ENCODE results near the gene AHI1. TPM values are rescaled to one million over a fixed set of nuclear protein-coding genes. Genes with fewer than 3 reads are reported as not detected.
"Not testable (repeated sequence)": the region's sequence is repeated elsewhere in the genome, so short reads cannot be mapped to it uniquely, and the experiment has no call there.

The AHI1 gene
- total and polyA plus RNA-seq, 4 donors = 5.2 to 51.7 (median 23.8) TPM

DNA sequence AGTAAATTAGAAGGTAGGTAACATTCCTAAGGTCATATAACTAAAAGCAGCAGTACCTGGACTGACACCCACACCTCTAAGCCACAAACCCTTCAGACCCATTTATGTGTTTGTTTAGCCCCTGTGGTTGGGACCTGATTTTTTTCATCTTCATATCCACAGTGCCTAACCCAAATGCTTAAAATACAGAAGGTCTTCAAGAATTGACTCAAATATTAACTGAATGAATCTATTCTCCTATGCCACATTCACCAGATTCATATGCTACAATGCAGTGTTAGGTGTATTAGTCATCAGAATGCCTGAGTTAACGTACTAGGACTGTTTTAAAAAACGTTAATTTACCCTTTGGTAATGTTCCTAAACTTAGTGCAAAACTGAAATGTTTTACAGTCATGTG lies 124.8 kb downstream of the AHI1 start:
- 89 to 96% methylated on average over 2 of the region's 2 CpGs for WGBS, 2 donors
- Histone ChIP-seq H3K27ac (ENCODE audit: low read depth in 1 of 2, low read length in 1 of 2) (no peak overlapping the region), H3K36me3 (ENCODE audit: control insufficient read depth in 4 of 4, insufficient read depth in 4 of 4, low read length in 4 of 4) (no peaks in the 10 kb centered on the region), H3K27me3 (ENCODE audit: control insufficient read depth in 3 of 3, insufficient read depth in 3 of 3, low read length in 2 of 3) (no peaks in the 10 kb centered on the region), H3K9ac (ENCODE audit: insufficient read depth in 1 of 2, low read length in 2 of 2) (no peak overlapping the region), H3K4me1 (ENCODE audit: control insufficient read depth in 5 of 5, insufficient read depth in 5 of 5, low read length in 5 of 5) (no peaks in the 10 kb centered on the region), H3K9me3 (ENCODE audit: control insufficient read depth in 4 of 4, insufficient read depth in 3 of 4, low read length in 3 of 4) (peaks cover 0 to 4% (median 2%) of the 10 kb centered on the region in 4 donors), H3K4me3 (no peak overlapping the region)
- TF ChIP-seq, protein P1, sequence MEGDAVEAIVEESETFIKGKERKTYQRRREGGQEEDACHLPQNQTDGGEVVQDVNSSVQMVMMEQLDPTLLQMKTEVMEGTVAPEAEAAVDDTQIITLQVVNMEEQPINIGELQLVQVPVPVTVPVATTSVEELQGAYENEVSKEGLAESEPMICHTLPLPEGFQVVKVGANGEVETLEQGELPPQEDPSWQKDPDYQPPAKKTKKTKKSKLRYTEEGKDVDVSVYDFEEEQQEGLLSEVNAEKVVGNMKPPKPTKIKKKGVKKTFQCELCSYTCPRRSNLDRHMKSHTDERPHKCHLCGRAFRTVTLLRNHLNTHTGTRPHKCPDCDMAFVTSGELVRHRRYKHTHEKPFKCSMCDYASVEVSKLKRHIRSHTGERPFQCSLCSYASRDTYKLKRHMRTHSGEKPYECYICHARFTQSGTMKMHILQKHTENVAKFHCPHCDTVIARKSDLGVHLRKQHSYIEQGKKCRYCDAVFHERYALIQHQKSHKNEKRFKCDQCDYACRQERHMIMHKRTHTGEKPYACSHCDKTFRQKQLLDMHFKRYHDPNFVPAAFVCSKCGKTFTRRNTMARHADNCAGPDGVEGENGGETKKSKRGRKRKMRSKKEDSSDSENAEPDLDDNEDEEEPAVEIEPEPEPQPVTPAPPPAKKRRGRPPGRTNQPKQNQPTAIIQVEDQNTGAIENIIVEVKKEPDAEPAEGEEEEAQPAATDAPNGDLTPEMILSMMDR (IDR thresholded peaks at IDR 0.05; ENCODE audit: control extremely low read depth, extremely low read depth) = no peak
- DNase-seq = no peak
- no peak for ATAC-seq (ENCODE audit: insufficient read depth, low FRiP score)

DNA sequence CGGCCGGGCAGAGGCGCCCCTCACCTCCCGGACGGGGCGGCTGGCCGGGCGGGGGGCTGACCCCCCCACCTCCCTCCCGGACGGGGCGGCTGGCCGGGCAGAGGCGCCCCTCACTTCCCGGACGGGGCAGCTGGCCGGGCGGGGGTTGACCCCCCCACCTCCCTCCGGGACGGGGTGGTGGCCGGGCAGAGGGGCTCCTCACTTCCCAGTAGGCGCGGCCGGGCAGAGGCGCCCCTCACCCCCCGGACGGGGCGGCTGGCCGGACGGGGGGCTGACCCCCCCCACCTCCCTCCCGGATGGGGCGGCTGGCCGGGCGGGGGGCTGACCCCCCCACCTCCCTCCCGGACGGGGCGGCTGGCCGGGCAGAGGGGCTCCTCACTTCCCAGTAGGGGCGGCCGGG lies 133.9 kb downstream of the AHI1 start:
- H3K36me3 ChIP-seq (ENCODE audit: control insufficient read depth in 4 of 4, insufficient read depth in 4 of 4, low read length in 4 of 4); H3K9ac ChIP-seq (ENCODE audit: insufficient read depth in 1 of 2, low read length in 2 of 2); DNase-seq; H3K27me3 ChIP-seq (ENCODE audit: control insufficient read depth in 3 of 3, insufficient read depth in 3 of 3, low read length in 2 of 3); ATAC-seq (ENCODE audit: insufficient read depth, low FRiP score); H3K4me3 ChIP-seq; H3K4me1 ChIP-seq (ENCODE audit: control insufficient read depth in 5 of 5, insufficient read depth in 5 of 5, low read length in 5 of 5); H3K9me3 ChIP-seq (ENCODE audit: control insufficient read depth in 4 of 4, insufficient read depth in 3 of 4, low read length in 3 of 4); H3K27ac ChIP-seq (ENCODE audit: low read depth in 1 of 2, low read length in 1 of 2): not testable (repeated sequence)
- WGBS, 2 donors = 95% methylated on average over 28 of the region's 39 CpGs; no CpG with 5 or more reads in 1 of the 2 donors

DNA sequence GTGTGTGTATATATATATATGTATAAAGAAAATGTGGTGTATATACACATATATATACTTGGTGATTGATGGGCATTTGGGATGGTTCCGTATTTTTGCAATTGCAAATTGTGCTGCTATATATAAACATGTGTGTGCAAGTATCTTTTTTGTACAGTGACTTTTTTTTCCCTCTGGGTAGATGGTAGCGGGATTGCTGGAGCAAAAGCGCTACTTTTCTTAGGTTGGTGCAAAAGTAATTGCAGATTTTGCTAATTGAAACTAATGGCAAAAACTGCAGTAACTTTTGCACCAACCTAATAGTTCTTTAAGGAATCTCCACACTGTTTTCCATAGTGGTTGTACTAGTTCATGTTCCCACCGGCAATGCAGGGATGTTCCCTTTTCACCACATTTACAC lies 135.4 kb downstream of the AHI1 start:
- Histone ChIP-seq H3K36me3 (ENCODE audit: control insufficient read depth in 4 of 4, insufficient read depth in 4 of 4, low read length in 4 of 4) (no peaks in the 10 kb centered on the region), H3K27ac (ENCODE audit: low read depth in 1 of 2, low read length in 1 of 2) (no peak overlapping the region), H3K9ac (ENCODE audit: insufficient read depth in 1 of 2, low read length in 2 of 2) (no peak overlapping the region), H3K4me1 (ENCODE audit: control insufficient read depth in 5 of 5, insufficient read depth in 5 of 5, low read length in 5 of 5) (no peaks in the 10 kb centered on the region), H3K27me3 (ENCODE audit: control insufficient read depth in 3 of 3, insufficient read depth in 3 of 3, low read length in 2 of 3) (no peaks in the 10 kb centered on the region), H3K4me3 (no peak overlapping the region), H3K9me3 (ENCODE audit: control insufficient read depth in 4 of 4, insufficient read depth in 3 of 4, low read length in 3 of 4) (peaks cover 0 to 6% (median 1%) of the 10 kb centered on the region in 4 donors)
- TF ChIP-seq, protein P1 (IDR thresholded peaks at IDR 0.05; ENCODE audit: control extremely low read depth, extremely low read depth) = no peak
- WGBS, 2 donors = 97 to 98% methylated on average over 4 of the region's 4 CpGs
- ATAC-seq (ENCODE audit: insufficient read depth, low FRiP score) = no peak
- DNase-seq = no peak

DNA sequence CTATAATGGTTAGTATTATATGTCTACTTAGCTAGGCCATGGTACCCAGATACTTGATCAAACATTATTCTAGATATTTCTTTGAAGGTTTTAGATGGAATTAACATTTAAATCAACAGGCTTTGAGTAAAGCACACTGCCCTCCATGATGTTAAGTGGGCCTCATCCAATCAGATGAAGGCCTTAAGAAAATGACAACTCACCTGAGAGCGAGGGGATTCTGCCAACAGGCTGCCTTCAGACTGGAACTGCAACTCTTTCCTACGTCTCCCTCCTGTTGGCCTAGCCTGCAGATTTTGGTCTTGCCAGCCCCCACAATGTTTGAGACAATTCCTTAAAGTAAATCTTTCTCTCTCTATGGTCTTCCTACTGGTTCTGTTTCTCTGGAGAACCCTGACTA lies 137.3 kb downstream of the AHI1 start:
- Histone ChIP-seq H3K4me3 (no peak overlapping the region), H3K36me3 (ENCODE audit: control insufficient read depth in 4 of 4, insufficient read depth in 4 of 4, low read length in 4 of 4) (peaks cover 0 to 2% (median 0%) of the 10 kb centered on the region in 4 donors), H3K9ac (ENCODE audit: insufficient read depth in 1 of 2, low read length in 2 of 2) (no peak overlapping the region), H3K9me3 (ENCODE audit: control insufficient read depth in 4 of 4, insufficient read depth in 3 of 4, low read length in 3 of 4) (peaks cover 0 to 2% (median 0%) of the 10 kb centered on the region in 4 donors), H3K27me3 (ENCODE audit: control insufficient read depth in 3 of 3, insufficient read depth in 3 of 3, low read length in 2 of 3) (no peaks in the 10 kb centered on the region), H3K4me1 (ENCODE audit: control insufficient read depth in 5 of 5, insufficient read depth in 5 of 5, low read length in 5 of 5) (no peaks in the 10 kb centered on the region), H3K27ac (ENCODE audit: low read depth in 1 of 2, low read length in 1 of 2) (no peak overlapping the region)
- no peak for DNase-seq
- WGBS, 2 donors = 95 to 97% methylated on average over 2 of the region's 2 CpGs
- no peak for ATAC-seq (ENCODE audit: insufficient read depth, low FRiP score)
- TF ChIP-seq, protein P1 (IDR thresholded peaks at IDR 0.05; ENCODE audit: control extremely low read depth, extremely low read depth) = no peak
